Smooth muscle cell (in vitro differentiated cells): ENCODE data around the gene NGFR. TPM values are rescaled to one million over a fixed set of nuclear protein-coding genes. Genes with fewer than 3 reads are reported as not detected.

Source experiments
- DNase-seq: peaks from one replicate; lab custom pipeline; 2025; ENCODE audit not compliant: unreplicated experiment; lab: John Stamatoyannopoulos, UW
- H2AFZ ChIP-seq: fragments of 200-600 bp; sonication (generic); 2 replicates; pipeline ENCODE4 v1.6.0; 2016; ENCODE audit warnings: antibody characterized with exemption, low read depth, mild to moderate bottlenecking
- H3F3A ChIP-seq: fragments of 200-600 bp; sonication (generic); 2 replicates; pipeline ENCODE4 v1.6.0; 2017; ENCODE audit warnings: antibody characterized with exemption, low read depth
- H3K27ac ChIP-seq: fragments of 200-600 bp; sonication (generic); 2 replicates; pipeline ENCODE4 v1.5.1; 2016; ENCODE audit warnings: low read depth, mild to moderate bottlenecking
- H3K27me3 ChIP-seq: fragments of 200-600 bp; sonication (generic); 2 replicates; pipeline ENCODE4 v1.6.1; 2016; ENCODE audit warnings: low read depth, mild to moderate bottlenecking
- H3K36me3 ChIP-seq: fragments of 200-600 bp; sonication (generic); 2 replicates; pipeline ENCODE4 v1.5.1; 2016; ENCODE audit warnings: low read depth
- H3K4me1 ChIP-seq: fragments of 200-600 bp; sonication (generic); 2 replicates; pipeline ENCODE4 v1.5.1; 2016; ENCODE audit warnings: low read depth
- H3K4me2 ChIP-seq: fragments of 200-600 bp; sonication (generic); 2 replicates; pipeline ENCODE4 v1.6.0; 2016; ENCODE audit warnings: mild to moderate bottlenecking
- H3K4me3 ChIP-seq: fragments of 200-600 bp; sonication (generic); 2 replicates; pipeline ENCODE4 v1.5.1; 2016; ENCODE audit warnings: mild to moderate bottlenecking
- H3K79me2 ChIP-seq: fragments of 200-600 bp; sonication (generic); 2 replicates; pipeline ENCODE4 v1.6.0; 2016; ENCODE audit warnings: low read depth, mild to moderate bottlenecking
- H3K9ac ChIP-seq: fragments of 200-600 bp; sonication (generic); 2 replicates; pipeline ENCODE4 v1.6.0; 2016; ENCODE audit warnings: low read depth
- H3K9me3 ChIP-seq: fragments of 200-600 bp; sonication (generic); replicated peaks from 2 replicates; pipeline ENCODE4 v1.5.1; 2016; ENCODE audit warnings: low read depth
- H4K20me1 ChIP-seq: fragments of 200-600 bp; sonication (generic); 2 replicates; pipeline ENCODE4 v1.6.0; 2016; ENCODE audit warnings: low read depth
- CTCF ChIP-seq: fragments of 200-600 bp; sonication (generic); IDR thresholded peaks from 2 replicates; pipeline ENCODE4 v1.5.1; 2017; ENCODE audit warnings: borderline replicate concordance, mild to moderate bottlenecking, antibody characterized with exemption; ENCODE audit not compliant: insufficient read depth, poor library complexity, severe bottlenecking
- WGBS: methylation state at CpG from one replicate; pipeline ENCODE4 v1.1.7; 2016; ENCODE audit warnings: low lambda C conversion rate; 5-methylcytosine and 5-hydroxymethylcytosine counted together
- polyA plus RNA-seq: library from polyadenylated mRNA; unstranded; fragments of >200 nt; fragmentation: Nextera tagmentation; extraction: Ambion mirVana; gene quantifications from 2 replicates; pipeline ENCODE4 v1.2.1, GENCODE V29; 2016
- total RNA-seq: library from RNA; depleted of rRNA; stranded (reverse); fragments of >200 nt; gene quantifications from 2 replicates; pipeline ENCODE4 v1.2.3, GENCODE V29; 2014

Gene NGFR
- total and polyA plus RNA-seq, 2 experiments from 2014 or later, result 2.4 to 2.5 TPM

DNA sequence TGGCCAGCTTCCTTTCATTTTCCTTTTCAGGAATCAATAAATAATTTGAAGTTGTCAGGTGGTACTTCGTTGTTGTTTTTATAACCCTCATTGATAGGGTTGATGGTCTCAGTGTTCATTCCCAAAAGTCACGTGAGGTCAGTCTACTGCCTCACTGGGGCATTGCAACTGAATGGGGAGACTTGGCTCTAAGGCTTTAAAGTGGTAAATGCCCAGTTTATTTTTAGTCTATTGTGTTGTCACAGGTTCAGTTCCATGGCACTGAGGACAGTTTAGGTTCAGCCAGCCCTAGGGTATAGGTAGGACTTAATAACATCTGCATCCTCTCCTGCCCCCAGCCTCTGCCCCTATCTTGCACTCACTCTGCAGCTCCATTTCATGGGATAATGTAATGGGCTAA lies 33.5 kb upstream of the NGFR start:
- H3K4me3 ChIP-seq, result no peak overlapping the region
- H4K20me1 ChIP-seq, result no peaks in the 10 kb centered on the region
- 86% methylated on average over 2 of the region's 2 CpGs for WGBS
- no peak overlapping the region for H3K4me2 ChIP-seq
- H3K9me3 ChIP-seq, result no peaks in the 10 kb centered on the region
- no peaks in the 10 kb centered on the region for H3K79me2 ChIP-seq
- no peaks in the 10 kb centered on the region for H3K27me3 ChIP-seq
- H3K36me3 ChIP-seq, result no peaks in the 10 kb centered on the region
- no peak overlapping the region for H3K27ac ChIP-seq
- no peak overlapping the region for H3K9ac ChIP-seq
- TF ChIP-seq CTCF, result no peak
- H2AFZ ChIP-seq, result no peak overlapping the region
- H3F3A ChIP-seq, result no peaks in the 10 kb centered on the region
- DNase-seq, result no peak
- no peaks in the 10 kb centered on the region for H3K4me1 ChIP-seq

DNA sequence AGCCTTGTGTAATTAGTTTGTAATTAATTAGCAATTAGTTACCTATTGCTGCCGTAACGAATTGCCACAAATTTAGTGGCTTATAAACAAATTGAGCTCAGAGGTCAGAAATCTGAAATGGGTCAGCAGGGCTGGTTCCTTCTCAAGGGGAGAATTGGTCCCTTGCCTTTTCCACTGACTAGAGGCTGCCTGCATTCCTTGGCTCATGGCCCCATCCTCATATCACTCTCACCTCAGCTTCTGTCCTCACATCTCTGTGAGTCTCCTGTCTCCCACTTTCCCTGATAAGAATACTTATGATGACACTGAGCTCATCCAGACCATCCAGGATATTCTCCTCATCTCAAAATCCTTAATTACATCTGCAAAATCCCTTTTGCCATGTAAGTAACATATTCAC lies 31.0 kb upstream of the NGFR start:
- no peak overlapping the region for H3K4me3 ChIP-seq
- H3K79me2 ChIP-seq, result no peaks in the 10 kb centered on the region
- H3K9me3 ChIP-seq, result no peaks in the 10 kb centered on the region
- no peaks in the 10 kb centered on the region for H3F3A ChIP-seq
- H4K20me1 ChIP-seq, result no peaks in the 10 kb centered on the region
- H3K27ac ChIP-seq, result no peak overlapping the region
- TF ChIP-seq CTCF, result no peak
- H3K9ac ChIP-seq, result no peak overlapping the region
- DNase-seq, result no peak
- no peaks in the 10 kb centered on the region for H3K36me3 ChIP-seq
- WGBS, result 67% methylated on average over 2 of the region's 2 CpGs
- H3K4me1 ChIP-seq, result no peaks in the 10 kb centered on the region
- H3K27me3 ChIP-seq, result no peaks in the 10 kb centered on the region
- H3K4me2 ChIP-seq, result no peak overlapping the region
- no peak overlapping the region for H2AFZ ChIP-seq

- no peaks in the 10 kb centered on the region for H3K79me2 ChIP-seq
- H4K20me1 ChIP-seq, result no peaks in the 10 kb centered on the region
- no peak overlapping the region for H3K9ac ChIP-seq
- H2AFZ ChIP-seq, result no peak overlapping the region
- no peaks in the 10 kb centered on the region for H3F3A ChIP-seq
- no peak overlapping the region for H3K4me2 ChIP-seq
- no peak for DNase-seq
- 97% methylated on average over 16 of the region's 17 CpGs for WGBS
- TF ChIP-seq CTCF, result no peak
- no peaks in the 10 kb centered on the region for H3K9me3 ChIP-seq
- H3K4me3 ChIP-seq, result no peak overlapping the region
- no peaks in the 10 kb centered on the region for H3K36me3 ChIP-seq
- H3K4me1 ChIP-seq, result peaks cover 4% of the 10 kb centered on the region
- peaks cover 12% of the 10 kb centered on the region for H3K27me3 ChIP-seq
- H3K27ac ChIP-seq, result no peak overlapping the region
Observed at GRCh38 chr17:49465331-49465903, 29.7 kb upstream of the NGFR start.

DNA sequence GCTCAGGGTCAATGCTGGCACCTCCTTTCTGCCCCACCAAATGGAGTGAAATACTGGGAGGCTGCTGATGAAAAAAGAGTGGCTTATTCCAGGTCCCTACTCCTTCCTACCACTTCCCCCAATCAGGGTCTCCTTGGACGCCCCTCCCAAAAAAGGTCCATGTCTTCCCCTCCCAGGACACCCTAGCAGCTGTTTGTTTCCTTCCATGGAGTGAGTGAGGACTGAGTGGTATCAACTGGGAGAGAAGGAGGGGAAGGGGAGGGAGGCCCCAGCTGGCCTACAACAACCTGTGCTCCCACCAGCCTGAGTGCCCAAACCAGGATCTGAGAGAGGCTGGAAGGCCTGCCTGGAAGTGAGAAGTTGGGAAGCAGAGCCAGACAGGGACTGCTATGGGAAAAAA lies 28.7 kb upstream of the NGFR start:
- H3K27ac ChIP-seq, result no peak overlapping the region
- H2AFZ ChIP-seq, result no peak overlapping the region
- H4K20me1 ChIP-seq, result no peaks in the 10 kb centered on the region
- no peaks in the 10 kb centered on the region for H3K9me3 ChIP-seq
- no peak for DNase-seq
- no peaks in the 10 kb centered on the region for H3K36me3 ChIP-seq
- no peak overlapping the region for H3K4me3 ChIP-seq
- H3K9ac ChIP-seq, result no peak overlapping the region
- TF ChIP-seq CTCF, result no peak
- H3K27me3 ChIP-seq, result peaks cover 12% of the 10 kb centered on the region
- peaks cover 13% of the 10 kb centered on the region for H3K4me1 ChIP-seq
- no peak overlapping the region for H3K4me2 ChIP-seq
- H3K79me2 ChIP-seq, result no peaks in the 10 kb centered on the region
- no peaks in the 10 kb centered on the region for H3F3A ChIP-seq
- WGBS, result 82% methylated on average over 1 of the region's 1 CpG
